ENCODE results near the gene PTPRE.

DNA sequence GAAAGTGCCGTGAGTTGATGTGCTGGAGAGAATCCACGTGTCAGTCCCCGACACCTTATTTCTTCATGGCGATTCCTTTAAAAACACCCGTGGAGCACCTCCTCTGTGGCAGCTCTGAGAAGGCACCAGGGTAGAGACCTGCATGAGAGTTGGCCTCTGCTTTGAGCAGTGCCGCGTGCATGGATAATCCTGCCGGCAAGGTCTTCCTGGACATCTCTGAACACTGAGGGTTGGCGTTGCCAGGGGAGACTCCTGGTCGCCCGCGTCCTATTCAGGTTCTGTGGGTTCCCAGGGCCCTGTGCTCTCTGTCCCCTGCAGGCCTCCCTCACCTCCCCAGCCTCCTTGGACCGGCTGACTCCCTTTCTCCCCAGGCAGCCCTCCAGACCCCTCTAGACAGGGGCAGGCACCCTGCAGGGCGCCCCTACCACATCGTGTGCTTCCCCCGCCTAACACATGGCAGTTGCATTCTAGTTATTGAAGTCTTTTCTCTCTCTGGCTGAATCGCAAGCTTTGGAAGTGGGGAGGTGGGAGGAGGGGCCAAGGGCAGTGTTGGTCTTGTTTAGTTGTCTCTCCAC lies 123.7 kb downstream of the PTPRE start:
- TF ChIP-seq CTCF (IDR thresholded peaks at IDR 0.05) (no peak), POLR2A (IDR thresholded peaks at IDR 0.05) (no peak)

Data from right lobe of liver (tissue), 4 donors.